Effector CD8-positive, alpha-beta T cell (primary cell): Measurements from ENCODE around the gene CTIF.
"Not testable (repeated sequence)": the region's sequence is repeated elsewhere in the genome, so short reads cannot be mapped to it uniquely, and the experiment has no call there.

Source experiments
- DNase-seq: peaks from one replicate; lab custom pipeline; 2025; lab: John Stamatoyannopoulos, UW

CTIF gene

DNA sequence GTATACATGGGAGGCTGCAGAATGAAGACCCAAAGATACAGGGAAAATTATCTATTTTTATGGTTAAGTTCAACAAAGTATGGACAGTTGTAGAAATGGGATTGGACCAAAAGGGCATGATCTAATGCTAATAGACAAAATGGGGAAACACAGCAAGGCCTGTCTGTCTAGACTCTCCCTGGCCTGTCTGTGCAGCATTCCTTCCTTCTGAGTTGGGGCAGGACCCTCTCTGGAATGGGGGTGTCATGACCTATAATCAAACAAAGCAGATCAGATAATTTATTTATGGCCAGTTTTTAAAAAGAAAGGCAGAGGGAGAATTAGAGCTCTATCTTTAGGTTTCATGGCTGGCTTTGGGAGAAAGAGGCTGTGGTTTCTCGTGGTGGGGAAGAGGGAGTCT, 104.4 kb downstream of the CTIF start:
- DNase-seq = no peak

GRCh38 chr18:48644029-48644428, 105.2 kb downstream of the CTIF start:
- DNase-seq = no peak

DNA sequence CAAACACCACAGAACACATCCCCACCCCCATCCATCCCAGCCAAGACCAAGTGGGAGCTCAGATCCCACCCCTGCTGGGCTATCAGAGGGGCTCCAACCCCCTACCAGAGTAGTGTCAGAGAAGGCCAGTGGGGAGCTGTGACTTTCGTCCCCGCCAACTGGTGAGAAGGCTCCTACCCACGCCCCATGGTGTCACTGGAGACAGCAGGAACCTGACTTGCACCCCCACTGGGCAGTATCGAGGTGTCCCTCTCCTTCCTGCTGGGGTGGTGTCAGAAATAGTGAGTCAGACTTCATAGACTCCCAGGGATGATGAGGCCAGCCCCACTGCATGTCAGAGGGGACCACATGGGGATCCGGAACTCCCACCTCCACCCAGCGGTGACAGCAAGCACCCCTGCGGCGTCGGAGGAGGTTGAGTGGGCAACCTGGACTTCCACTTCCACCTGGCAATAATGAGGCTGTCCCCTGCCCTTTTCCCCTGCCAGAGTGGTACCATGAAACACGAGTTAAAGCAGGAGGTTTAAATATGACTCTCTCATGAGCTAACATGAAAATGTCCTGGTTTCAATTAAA, 106.7 kb downstream of the CTIF start:
- DNase-seq = no peak

- no peak for DNase-seq
These were observed 108.1 kb downstream of the CTIF start for GRCh38 chr18:48646976-48647375.

DNA sequence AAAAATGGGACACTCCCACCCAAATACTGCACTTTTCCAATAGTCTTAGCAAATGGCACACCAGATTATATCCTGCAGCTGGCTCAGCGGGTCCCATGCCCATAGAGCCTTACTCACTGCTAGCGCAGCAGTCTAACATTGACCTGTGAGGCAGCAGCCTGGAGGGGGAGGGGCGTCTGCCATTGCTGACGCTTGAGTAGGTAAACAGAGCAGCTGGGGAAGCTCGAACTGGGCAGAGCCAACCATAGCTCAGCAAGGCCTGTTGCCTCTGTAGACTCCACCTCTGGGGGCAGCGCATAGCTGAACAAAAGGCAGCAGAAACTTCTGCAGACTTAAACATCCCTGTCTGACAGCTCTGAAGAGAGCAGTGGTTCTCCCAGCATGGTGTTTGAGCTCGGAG, 110.4 kb downstream of the CTIF start:
- no peak for DNase-seq

DNA sequence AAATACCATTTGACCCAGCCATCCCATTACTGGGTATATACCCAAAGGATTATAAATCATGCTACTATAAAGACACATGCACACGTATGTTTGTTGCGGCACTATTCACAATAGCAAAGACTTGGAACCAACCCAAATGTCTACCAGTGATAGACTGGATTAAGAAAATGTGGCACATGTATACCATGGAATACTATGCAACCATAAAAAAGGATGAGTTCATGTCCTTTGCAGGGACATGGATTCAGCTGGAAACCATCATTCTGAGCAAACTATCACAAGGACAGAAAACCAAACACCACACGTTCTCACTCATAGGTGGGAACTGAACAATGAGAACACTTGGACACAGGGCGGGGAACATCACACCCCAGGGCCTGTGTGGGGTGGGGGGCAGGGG, 115.8 kb downstream of the CTIF start:
- DNase-seq = not testable (repeated sequence)

GRCh38 chr18:48655508-48655907, 116.7 kb downstream of the CTIF start:
- DNase-seq = no peak

- DNase-seq = no peak
These were observed 117.3 kb downstream of the CTIF start for GRCh38 chr18:48656176-48656575.

- DNase-seq = no peak
These were observed 117.8 kb downstream of the CTIF start for GRCh38 chr18:48656582-48656981.

- DNase-seq = no peak
These were observed 118.8 kb downstream of the CTIF start for GRCh38 chr18:48657447-48658120.

GRCh38 chr18:48658721-48659120, 119.9 kb downstream of the CTIF start:
- DNase-seq = no peak

DNA sequence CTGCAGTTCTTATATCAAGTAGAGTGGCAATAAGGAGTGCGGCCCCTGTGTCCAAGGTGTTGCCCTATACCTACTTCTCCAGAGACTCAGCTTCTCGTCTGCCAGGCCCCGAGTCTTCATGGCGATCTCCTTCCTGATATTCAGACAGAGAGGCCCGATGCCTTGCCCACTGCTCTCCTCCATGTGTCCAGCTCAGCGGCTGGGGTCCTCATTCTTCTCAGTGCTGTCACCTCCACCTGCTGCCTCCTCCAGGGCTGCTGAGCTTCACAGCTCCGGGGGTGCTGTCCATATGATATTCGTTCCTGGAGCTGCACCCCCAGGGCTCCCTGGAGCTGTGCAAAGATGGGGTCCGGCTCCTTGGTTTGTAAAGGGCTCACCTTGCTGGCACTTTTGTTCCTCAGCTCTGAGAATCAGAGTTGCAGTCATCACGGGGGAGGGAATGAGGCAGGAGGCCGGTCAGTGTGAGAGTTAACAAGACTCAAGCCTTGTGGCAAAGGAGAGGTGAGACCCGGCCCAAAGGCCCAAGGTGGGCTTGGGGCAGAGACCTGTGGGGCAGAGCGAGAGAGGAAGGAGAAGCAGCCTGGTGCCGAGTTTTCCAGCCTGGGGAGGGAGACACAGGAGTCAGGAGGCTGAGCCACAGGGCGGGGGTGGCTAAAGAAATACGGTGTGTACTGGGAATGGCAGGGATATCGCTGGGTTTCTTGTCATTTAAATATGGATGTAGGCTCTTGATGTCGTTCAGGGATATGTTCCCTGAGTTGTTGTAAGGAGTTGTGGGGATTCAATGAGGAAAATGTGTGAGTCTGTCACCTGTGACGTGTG, 120.6 kb downstream of the CTIF start:
- DNase-seq = no peak

GRCh38 chr18:48660346-48661228, 121.8 kb downstream of the CTIF start:
- no peak for DNase-seq

DNA sequence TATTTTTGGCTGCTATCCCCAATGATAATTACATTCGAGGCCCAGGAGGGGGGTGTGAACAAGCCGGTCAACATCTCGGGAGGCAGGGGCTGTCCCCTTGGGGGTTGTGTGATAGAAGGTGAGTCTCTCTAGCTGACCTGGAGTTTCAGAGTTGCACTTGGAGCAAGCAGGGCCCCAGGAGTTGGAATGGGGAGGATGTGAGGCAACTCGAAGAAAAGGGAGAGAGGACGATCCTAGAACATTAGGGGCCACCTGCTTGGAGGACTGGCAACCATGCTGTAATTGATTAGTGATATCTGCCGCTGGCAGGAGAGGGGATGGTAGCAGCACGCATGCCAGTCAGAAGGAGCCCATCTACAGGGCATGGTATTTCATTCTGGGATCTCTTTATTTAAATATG, 122.6 kb downstream of the CTIF start:
- no peak for DNase-seq

DNA sequence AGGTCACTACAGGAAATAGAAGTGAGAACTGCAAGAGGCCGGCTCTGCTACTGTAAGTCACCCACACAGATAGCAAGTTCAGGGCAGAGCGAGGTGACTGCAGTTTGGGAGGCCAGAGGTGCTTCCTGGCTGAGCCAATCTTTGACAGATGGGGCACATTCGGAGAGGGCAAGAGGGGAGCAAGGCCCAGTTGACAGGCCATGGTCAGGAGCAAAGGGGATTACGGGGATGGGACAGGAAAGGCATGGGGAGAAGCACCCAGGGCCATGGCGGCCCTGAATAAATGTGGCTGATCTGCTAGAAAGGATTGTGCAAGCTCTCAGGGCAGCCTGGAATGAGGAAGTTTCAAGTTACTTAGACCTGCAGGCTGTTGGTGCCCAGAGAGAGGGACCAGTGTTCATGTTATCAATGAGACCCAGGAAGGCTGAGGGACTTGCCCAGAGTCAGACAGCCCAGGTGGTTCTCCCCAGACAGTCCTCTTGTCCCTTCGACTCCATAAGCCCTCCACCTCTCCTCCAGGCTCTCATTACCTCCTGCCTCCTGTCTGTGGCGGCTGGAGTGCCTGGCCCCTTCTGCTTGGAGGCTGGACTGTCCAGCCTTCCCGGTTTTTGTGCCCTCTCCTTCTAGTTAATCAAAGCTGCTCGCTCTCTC, 123.3 kb downstream of the CTIF start:
- no peak for DNase-seq

- DNase-seq = no peak
These were observed 124.5 kb downstream of the CTIF start for GRCh38 chr18:48663096-48663930.

DNA sequence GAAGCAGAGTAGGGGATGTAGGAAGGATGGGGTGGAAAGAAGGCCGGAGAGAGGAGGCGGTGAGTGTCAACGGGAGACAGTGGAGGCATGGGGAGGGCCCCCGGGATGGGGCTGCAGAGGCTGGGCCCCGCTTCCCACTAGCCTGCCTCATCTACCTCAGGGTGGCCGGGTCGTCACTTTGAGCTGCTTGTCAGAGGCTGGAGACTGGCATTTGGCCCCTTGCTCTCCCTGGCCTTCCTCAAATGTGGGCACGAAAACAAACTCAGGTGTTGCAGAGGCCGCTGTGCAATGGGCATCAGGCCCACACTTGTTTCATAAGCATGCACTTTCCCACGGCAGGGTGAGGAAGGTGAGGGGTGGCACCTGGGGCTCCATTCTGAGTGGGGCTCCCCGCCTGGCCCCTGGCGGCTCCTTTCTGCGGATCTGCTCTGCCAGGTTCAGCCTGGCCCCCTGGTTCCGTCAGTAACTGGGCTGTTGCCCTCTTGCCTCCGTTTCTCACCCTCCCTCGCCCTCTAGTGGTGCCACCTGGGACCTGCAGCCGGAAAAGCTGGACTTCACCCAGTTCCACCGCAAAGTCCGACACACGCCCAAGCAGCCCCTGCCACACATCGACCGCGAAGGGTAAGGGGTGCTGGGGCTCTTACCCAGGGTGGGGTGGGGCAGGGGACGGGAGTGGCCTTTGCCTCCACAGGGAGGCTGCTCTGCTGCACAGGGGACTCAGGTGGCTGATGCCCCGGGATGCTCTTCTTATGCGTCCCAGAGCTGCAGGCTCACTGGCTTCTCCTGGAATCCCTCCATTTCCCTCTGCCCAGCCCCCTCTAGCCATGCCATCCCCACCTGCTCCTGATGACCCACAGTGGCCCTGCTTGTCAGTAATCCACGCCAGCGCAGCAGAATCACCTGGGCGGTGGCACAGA, 125.4 kb downstream of the CTIF start:
- peak; percentile 5 for DNase-seq

DNA sequence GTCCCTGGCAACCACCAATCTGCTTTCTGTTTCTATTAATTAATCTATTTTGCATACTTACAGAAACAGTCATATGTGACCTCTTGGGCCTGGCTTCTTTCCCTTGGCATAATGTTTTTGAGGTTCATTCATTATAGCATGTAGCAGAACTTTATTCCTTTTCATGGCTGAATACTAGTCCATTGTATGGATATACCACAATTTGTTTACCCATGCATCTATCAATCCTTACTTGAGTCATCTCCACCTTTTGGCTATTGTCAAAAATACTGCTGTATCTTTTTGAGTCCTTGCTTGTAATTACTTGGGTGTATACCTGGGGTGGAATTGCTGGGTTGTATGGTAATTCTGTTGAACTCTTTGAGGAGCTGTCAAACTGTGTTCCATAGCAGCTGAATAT, 126.8 kb downstream of the CTIF start:
- DNase-seq = no peak

DNA sequence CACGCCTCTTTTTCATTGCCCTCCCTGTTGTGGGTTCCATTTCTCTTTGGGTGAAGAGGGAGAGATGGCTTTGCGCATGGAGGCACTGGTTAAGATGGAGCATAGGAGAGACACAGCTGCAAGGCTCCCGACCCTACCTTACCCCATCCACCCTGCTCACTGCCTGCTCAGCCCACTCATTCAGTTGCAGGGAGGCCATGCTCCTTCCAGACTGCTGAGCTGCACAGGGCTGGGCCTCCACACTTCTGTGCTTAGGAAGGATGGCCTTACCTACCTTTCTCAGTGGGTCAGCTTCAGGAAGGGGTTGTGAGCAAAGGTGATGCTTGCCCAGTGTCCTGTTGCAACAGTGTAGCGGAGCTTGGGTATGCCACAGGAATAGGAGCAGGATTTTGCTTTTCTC, 127.8 kb downstream of the CTIF start:
- DNase-seq = no peak
